ENCODE results near the gene IGLL5.
A peak's percentile ranks its signal among the peaks of the same experiment; 100 is the strongest.

IGLL5 gene

GRCh38 chr22:22865311-22866072 lies 22.1 kb upstream of the IGLL5 start:
- DNase-seq = peak; percentile 82

DNA sequence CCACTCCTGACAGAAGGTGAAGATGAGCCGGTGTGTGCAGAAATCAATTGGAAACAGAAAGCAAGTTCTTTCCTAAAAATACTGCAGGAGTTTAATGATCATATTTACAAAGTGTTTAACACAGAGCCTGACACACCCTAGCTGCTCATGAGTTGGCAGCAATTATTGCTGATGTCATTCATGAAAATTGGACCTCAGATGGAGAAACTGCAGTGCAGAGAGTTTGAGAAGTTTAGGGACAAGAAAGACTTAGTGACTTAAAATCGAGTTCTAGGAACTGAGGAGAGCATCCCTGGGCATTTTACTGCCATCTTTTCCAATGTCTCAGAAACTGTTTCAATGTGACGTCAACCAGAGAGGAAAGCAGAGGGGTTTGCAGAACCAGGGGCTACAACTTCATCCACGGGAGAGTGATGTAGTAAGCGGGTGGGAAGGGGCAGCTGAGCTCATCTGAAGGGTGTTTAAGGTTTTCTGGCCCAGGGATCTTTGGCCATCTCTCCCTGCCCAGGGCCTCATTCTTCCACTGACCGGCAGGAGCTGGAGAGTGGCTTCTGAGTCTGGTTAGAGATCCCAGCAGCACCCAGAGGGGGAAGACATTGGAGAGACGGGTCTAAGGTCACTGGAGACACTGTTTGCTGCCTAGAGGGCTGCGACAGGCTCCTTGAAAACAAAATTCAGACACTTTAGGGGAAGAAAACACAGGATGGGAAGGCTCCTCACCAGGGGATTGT lies 21.1 kb upstream of the IGLL5 start:
- no peak for DNase-seq

DNA sequence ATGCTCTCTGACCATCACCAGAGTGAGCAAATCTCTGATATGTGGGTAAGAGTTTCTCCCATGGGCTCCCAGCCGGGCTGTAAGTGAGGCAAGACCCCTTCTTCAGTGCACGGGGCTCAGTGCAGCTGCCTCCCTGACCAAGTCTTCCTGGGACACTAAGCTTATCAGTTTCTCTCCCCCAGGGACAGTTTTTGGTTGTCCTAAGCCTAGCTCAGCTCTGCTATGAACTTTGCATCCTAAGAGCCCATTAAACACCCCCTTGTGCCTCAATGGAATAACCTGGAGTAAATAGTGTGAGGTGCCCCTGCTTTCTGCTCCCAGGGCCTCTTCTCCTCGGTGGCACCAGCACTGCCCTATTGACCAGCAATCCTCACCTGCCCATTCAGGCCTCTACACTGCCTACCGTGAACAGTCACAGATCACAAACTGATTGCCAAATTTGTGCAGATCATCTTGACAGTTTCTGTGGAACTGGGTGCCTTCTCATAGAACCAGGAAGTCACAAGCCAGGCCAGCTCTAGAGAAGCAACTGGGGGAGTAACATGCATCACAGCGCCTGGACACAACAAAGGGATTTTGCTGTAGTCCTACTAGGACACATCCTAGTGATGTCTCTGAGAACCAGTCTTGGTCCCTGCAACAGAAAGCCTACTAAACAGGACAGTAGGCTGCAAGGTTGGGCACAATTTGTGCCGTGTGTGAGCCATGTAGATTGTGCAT lies 19.5 kb upstream of the IGLL5 start:
- DNase-seq = peak; percentile 50

DNA sequence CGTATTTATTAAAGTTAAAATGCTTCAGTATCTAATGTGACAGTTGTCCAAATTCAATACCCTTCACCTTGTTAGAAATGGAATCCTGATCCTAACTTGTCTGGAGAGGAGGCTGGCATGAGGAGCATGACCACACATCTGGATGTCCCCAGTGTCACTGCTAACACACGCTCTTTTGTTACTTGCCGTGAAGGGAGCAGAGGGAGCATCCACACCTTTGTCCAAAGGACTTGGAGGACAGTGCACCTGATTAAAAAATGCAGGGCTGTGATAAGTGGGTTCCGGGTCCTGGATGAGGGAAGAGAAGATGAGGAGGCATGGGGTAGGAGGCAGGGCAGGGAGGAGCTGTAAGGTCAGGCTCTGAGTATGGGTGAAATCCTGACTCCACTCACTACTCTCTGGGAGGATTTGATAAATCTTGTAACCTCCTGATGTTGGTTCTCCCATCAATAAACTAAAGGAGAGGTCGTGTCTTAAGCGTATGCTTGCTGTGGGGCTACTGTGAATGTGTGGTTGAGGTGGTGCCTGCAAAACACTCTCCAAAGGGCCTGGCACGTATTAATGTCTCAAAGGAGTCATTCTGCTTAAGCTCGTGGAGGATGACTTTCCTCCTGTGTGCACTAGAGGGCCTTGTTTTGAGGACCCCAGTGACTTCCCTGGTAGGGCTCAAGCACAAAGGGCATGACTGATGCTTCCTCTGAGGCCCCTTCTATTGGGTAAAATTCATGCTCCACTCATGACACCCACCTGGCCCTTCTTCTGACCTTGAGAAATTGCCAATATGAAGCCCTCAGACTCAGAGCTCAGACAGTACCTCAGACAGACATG lies 16.8 kb upstream of the IGLL5 start:
- DNase-seq = peak; percentile 30

GRCh38 chr22:22871536-22872278 lies 15.9 kb upstream of the IGLL5 start:
- peak; percentile 70 for DNase-seq

GRCh38 chr22:22872722-22873708 lies 14.6 kb upstream of the IGLL5 start:
- DNase-seq = no peak

DNA sequence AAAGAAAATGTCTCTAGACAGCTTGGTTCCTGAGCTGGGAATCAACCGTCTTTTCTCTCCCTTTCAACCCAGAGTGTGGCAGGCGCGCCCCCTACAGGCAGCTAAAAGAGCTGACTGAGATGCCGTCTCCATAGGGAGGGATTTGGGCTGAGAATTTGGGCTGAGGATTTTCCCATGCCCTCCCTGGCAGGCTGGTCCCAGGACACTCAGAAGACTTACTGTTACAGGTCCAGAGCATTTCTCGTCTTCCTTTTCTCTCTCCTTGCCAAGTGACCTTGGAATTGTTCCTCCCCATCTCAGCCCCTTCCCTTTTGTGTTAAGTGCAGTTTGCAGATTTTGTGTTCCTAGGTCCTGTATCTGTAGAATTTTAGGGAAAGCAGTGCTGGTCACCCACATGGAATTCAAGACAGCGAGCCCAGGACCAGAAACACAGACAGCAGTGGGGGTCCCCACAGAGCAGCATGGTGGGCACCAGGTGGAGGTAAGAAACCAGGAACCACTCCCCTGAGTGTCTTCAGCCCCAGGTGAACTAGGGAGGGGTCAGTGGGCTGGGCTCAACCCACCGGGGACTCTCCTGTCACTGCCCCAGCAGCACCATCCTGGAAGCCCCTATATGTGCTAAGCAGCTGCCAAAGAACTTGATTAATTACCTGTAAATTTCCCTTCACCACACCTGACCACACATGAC lies 9.9 kb upstream of the IGLL5 start:
- DNase-seq = peak; percentile 56

DNA sequence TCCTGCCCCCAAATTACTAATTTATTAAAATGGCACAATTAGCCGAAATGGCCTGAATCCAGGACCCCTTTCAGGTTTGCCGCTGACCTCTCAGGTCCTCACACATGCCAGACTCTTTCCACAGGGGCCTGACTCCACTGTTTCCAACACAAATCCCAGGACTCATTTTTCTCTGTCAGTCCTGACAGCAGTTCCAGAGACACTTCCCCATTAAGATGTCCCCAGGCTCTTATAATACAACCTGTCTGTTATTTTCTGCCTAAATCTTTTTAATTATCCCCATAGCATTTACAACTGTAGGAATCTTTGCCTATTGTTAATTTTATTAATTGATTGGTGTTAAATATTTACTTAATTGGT lies 9.4 kb upstream of the IGLL5 start:
- no peak for DNase-seq

DNA sequence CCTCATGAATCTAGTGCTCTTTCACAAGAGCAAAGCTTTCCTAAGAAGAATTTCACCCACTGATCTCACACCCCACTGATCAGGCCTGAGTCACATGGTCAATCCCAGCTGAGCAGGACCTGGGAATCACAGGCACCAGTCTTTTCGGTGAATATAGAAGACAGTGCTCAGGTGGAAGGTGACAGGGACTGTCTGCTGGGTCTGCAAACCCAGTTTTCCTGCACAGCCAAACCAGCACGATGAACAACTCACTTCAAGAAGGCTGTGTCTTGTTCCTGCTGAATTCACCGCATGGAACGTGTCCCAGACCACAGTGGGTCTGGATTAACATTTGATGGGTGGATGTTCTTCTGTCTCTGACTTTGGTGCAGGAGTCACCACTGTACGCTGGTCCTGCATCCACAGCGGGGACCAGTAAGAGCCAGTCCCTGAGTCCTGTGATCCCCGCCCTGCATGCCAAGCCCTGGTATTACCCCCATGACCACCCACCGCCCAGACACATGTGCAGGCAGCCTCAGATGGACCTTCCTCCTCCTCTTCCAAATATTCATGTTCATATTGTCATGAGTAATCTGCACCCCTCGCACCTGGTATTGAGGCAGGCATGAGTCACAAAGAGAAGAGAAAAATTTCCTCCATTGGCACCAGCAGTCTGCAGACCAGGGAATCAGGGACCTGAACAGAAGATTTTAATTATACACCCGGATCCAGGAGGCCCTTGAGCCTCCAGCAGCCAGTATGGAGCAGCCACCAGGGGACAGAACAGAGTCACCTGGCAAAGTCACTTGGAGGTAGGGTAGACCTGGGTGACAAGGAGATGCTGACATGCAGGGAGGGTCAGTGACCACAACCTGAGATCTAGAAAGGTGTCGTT lies 8.6 kb upstream of the IGLL5 start:
- DNase-seq = no peak

- DNase-seq = no peak
These were observed 7.9 kb upstream of the IGLL5 start for GRCh38 chr22:22879675-22880155.

GRCh38 chr22:22880645-22881044 lies 7.0 kb upstream of the IGLL5 start:
- no peak for DNase-seq

DNA sequence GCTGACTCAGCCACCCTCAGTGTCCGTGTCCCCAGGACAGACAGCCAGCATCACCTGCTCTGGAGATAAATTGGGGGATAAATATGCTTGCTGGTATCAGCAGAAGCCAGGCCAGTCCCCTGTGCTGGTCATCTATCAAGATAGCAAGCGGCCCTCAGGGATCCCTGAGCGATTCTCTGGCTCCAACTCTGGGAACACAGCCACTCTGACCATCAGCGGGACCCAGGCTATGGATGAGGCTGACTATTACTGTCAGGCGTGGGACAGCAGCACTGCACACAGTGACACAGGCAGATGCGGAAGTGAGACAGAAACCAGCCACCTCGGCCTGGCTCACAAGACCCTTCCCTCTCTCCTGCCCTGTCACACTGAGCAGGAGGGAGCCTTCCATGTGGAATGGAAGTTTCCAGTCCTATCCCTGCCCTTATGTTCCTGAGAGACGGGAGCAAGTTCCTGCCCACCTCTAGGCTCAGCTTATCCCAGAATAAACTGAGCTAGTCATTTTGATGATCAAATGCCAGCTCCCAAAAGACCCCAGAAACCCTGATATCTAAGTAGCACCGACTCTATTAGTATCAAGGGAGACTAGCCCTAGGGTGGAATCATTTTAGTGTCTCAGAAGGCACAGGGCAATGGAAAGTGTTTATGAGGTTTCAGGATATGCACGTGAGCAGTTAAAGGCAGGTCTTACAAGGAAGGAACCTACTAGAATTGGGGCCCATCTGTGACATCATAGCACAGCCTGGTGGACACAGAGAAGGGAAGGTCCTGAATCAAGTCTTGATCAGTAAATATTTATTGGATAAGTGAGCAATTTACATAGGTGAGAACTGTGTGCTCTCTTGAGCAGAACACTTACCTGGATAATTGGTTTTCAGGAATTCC lies 6.3 kb upstream of the IGLL5 start:
- DNase-seq = peak; percentile 70

- DNase-seq = peak; percentile 78
These were observed 5.4 kb upstream of the IGLL5 start for GRCh38 chr22:22882033-22882717.

DNA sequence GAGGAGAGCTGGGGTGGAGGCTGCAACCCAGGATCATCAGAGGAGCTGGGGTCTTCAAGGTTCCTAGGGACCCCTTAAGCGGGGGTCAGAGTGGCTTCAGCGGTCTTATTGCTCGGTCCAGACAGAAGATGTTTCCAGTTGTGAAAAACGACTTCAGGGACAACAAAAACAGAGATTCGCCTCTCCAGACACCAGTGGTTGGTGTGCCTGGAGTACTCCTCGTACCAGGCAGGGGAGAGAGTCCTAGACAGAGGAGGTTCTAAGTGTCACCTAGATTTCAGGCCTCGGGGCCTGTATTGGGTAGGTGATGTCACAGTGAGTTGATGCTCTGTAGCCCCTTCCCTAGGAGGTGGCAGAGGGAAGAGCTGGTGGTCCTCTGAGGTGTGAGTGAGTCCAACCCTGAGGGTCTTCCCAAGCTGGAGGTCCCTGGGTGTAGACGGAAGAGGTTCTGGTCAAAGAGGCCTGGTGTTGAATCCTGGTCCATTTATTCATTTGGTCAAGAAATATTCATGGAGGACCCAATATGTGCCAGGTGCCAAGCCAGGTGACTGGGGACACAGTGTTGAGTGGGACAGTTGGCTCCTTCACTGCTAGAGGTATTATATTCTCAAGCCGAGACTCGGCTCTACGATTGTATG lies 4.4 kb upstream of the IGLL5 start:
- DNase-seq = no peak

- DNase-seq = peak; percentile 90
These were observed 3.4 kb upstream of the IGLL5 start for GRCh38 chr22:22884010-22884887.

Measured in MV-4-11 (cell line).